ENCODE data around the gene TRHDE.
"Not testable (repeated sequence)": the region's sequence is repeated elsewhere in the genome, so short reads cannot be mapped to it uniquely, and the experiment has no call there.

The TRHDE gene

GRCh38 chr12:72712025-72712424, 439.9 kb downstream of the TRHDE start:
- H3K27ac ChIP-seq; DNase-seq (ENCODE audit: low read depth, low spot score): not testable (repeated sequence)

GRCh38 chr12:72716221-72716620, 444.1 kb downstream of the TRHDE start:
- DNase-seq (ENCODE audit: low read depth, low spot score) = no peak

GRCh38 chr12:72717036-72717435, 444.9 kb downstream of the TRHDE start:
- DNase-seq (ENCODE audit: low read depth, low spot score) = no peak
- no peak overlapping the region for H3K27ac ChIP-seq

More at GRCh38 chr12:72716221-72716620, 444.1 kb downstream of the TRHDE start:
- no peak overlapping the region for H3K27ac ChIP-seq
